D721Med (cell line): Measurements from ENCODE around the gene ZBTB32.

Experiments used
- DNase-seq: peaks from one replicate; pipeline ENCODE4 v3.0.0; 2011; ENCODE audit warnings: low spot score; ENCODE audit not compliant: insufficient read length
- FAIRE-seq: peaks from 2 replicates; lab custom pipeline; 2011; peaks lifted over from hg19 to GRCh38; lab: Jason Lieb, UNC
- TF ChIP-seq, protein P1 (sequence below): IDR thresholded peaks from 2 replicates; pipeline ENCODE4 v1.5.1; 2012; ENCODE audit warnings: mild to moderate bottlenecking, control low read depth; ENCODE audit not compliant: insufficient read depth; ENCODE audit errors: missing control alignments

Gene ZBTB32

DNA sequence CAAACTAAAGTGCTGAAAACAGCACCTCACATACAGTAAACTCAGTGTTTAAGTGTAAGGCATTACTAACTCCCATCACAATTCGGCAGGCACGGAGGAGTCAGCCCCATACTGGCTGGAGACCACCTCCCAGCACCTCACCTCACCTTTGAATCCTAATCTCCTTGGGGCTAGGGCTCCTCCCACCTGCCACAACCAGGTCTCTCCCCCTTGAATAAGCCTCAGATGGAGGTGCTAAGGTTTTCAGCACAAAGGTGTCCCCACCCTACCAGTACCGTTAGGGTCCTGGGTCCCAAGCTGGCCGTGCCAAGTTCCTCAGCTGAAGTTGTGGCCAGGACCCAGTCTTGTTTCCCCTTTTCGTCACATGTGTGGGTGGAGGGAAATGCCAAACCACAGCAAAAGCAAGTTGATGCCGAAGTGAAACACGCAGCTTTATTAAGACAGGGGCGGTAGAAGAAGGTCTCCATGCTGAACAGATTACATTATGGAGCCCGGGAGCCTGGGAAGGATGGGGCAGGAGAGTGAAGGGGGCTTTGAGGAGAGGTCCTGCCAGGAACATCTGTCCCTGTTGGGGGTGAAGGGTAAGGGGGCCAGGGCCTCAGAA lies 37.9 kb downstream of the ZBTB32 start, which contains the start of gene IGFLR1:
IGFLR1 (minus strand) TSS at position 332 of the 604 bp plus-strand sequence. CDS start 1,272 bp downstream, outside the sequence.
- FAIRE-seq (no peak), DNase-seq (no peak)
- TF ChIP-seq, protein P1, sequence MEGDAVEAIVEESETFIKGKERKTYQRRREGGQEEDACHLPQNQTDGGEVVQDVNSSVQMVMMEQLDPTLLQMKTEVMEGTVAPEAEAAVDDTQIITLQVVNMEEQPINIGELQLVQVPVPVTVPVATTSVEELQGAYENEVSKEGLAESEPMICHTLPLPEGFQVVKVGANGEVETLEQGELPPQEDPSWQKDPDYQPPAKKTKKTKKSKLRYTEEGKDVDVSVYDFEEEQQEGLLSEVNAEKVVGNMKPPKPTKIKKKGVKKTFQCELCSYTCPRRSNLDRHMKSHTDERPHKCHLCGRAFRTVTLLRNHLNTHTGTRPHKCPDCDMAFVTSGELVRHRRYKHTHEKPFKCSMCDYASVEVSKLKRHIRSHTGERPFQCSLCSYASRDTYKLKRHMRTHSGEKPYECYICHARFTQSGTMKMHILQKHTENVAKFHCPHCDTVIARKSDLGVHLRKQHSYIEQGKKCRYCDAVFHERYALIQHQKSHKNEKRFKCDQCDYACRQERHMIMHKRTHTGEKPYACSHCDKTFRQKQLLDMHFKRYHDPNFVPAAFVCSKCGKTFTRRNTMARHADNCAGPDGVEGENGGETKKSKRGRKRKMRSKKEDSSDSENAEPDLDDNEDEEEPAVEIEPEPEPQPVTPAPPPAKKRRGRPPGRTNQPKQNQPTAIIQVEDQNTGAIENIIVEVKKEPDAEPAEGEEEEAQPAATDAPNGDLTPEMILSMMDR: no peak

DNA sequence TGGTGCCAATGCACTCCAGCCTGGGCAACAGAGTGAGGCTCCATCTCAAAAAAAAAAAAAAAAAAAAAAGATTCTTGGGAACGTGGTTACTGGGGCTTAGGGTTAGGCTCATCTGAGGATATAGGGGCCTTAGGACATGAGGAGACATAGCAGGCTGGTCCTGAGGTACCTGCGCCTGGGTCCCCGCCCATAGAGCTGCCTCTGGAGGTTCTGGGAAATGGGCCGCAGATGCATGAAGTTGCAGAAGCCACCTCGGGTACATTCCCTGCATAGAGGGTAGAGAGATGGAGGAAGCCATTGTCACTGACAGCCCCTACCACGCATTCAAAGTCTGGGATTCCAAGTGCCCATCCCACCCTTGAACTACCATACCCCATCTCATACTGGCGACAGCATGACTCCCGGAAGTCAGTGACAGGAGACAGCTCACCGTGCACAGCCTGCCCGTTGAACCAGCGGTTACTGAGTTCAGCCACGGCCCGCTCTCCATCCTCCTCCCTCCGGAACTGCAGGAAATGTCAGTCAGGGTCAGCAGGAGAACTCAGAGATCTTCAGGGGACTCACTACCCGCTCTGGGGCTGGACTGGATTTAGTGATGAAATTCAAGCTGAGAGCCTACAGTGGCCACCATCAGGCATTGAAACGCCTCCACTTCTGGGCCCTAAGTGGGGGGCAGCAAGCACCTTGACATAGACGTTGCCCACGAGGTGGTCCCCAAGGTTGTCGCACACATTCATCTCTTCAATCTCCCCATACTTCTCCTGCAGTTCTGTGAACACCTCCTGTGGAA lies 39.5 kb downstream of the ZBTB32 start:
- DNase-seq (no peak), FAIRE-seq (no peak)
- TF ChIP-seq, protein P1: no peak

DNA sequence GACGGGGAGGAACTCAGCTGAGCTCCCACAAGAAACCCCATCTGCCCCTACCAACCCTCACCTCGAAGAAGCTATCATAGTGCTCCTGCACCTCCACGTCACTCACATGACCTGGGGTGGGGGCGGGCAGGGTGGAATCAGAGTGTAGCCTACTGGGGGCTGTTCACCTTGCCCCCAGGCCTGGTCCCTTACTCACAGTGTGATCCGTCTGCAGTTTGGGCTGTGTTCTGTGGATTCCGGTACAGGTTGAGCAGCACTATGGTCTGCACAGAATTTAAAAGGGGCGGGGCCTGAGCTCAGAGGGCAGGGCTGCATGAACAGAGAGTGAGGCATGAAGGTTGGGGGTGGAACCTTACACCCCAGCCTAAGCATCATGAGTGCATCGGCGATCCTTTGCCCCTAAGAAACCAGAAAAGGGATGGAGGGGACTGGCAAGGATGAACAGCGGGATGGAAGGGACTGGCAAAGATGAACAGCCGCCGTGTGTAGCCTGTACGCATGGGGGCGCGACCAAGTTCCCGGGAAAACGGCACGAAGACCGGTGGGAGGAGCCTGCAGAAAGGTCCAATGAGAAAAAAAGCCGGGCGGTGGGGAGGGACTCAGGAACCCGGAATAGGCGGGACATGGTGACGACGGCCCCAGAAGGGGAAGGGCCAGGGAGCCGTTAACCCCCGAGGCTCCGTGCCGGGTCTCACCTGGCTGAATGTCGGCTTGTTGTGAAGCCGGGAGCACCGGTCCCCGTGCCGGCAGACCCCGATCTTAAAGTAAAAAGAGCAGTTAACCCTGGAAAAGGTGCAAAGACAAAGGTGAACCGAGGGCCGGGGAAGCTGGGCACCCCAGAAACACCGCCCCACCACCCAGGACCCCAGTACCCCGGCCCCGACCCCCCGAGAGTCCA lies 40.3 kb downstream of the ZBTB32 start:
- FAIRE-seq (no peak), DNase-seq (peak; percentile 29)
- TF ChIP-seq, protein P1: peak; percentile 38

DNA sequence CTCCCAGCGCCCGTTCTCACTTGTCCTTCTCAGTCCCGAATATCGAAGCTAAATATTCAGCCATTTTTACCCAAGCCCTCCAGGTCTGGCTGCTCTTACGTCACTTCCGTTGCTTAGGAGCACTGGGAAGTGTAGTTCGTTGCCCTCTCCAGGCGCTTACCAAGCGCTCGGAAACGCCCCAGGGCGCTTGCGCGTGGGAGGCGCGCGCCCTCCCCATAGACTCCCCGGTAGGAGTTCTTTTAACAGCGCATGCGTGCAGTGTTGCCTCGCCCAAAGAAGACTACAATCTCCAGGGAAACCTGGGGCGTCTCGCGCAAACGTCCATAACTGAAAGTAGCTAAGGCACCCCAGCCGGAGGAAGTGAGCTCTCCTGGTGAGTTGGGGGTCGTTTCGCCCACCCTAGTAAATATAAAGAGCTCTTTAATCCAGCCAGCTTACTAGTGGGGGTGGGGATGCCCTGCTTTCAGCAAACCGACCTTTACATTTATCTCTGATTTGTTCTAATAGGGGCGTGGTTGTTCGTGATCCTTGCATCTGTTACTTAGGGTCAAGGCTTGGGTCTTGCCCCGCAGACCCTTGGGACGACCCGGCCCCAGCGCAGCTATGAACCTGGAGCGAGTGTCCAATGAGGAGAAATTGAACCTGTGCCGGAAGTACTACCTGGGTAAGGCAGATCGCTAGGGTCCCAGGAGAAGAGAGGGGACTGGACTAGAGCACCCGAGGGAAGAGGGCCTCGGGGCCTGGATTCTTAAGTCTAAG lies 41.1 kb downstream of the ZBTB32 start, which contains the start of the genes PSENEN and U2AF1L4:
PSENEN (plus strand) TSS at position 324 of the 759 bp plus-strand sequence; CDS start at position 604, 280 bp downstream.
U2AF1L4 (minus strand) TSS at position 91 of the 759 bp plus-strand sequence; CDS start at position 64, 27 bp downstream.
- TF ChIP-seq, protein P1: no peak
- no peak for FAIRE-seq
- peak; percentile 53 for DNase-seq

DNA sequence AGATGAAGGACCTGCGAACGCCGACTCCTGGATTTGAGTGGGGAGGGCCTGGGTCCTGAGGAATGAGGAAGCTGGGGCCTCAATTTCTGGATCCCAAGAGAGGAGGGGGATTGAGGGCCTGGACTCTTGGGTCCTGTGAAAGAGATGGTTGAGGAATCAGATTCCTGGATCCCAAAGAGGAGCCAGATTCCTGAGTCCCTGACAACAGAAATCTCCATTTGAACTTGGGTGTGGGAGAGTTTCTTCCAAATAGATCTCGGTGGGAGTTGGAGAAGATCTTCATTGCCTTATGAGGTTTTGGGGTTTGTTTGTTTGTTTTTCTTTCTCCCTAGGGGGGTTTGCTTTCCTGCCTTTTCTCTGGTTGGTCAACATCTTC lies 41.7 kb downstream of the ZBTB32 start:
- TF ChIP-seq, protein P1: no peak
- no peak for FAIRE-seq
- DNase-seq: no peak

DNA sequence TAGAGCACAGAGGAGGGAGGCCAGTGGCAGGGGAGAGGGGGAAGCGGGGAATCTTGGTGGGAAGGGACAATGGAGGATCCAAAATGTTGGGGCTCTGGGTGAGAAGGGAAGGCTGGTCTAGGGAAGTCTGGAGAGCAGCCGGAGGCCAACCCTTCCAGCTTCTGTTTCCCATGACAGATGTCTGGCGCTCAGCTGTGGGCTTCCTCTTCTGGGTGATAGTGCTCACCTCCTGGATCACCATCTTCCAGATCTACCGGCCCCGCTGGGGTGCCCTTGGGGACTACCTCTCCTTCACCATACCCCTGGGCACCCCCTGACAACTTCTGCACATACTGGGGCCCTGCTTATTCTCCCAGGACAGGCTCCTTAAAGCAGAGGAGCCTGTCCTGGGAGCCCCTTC lies 42.2 kb downstream of the ZBTB32 start:
- FAIRE-seq: no peak
- TF ChIP-seq, protein P1: no peak
- no peak for DNase-seq
